ENCODE data around the gene NDUFB3.

Gene NDUFB3

DNA sequence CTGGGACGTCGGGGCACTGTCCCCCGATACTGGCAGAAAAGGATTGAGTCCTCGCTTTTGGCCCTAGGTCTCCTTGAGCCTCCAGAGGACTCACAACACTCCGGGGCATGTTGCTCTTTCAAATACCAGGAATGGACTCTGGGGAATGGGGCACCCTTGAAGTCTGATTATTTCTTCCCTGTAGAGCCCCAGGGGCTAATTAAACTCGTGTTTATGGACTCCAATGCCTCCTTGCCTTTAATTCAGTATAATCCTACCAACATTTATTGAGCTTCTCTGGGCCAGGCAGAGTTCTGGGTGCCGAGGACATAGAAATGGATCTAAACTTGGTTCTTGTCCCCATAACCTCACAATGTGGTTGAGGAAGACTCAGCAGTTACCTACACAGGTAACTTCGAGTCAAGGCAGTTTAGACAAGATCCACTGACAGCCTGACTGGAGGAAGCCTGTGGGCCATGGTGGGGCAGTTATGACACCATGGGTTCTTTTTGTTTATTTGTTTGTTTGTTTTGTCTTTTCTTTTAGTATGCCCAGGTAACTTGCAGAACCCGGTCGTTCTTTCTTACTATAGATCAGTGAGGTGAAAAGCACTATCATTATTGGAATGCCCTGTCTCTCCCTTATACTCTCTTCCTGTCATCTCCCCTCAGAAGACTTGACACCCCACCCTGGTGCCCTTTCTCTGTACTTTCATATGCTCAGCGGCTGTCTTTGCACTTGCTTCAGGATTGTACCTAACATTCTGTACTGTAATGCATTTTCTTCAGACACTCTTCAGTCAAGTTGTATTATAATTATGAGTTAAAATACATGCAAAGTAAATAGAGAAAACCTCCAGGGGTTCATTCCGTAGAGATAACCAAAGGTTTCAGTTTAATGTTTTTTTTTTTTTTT is 47.4 kb downstream of the NDUFB3 start:
- H3K27ac ChIP-seq (replicated peaks) = peak overlapping the region; percentile 98
- no peaks in the 10 kb centered on the region for H3K27me3 ChIP-seq (ENCODE audit: insufficient read depth, poor library complexity, severe bottlenecking)
- peak overlapping the region; percentile 85 for H3K4me3 ChIP-seq (replicated peaks; ENCODE audit: insufficient read depth, low read length)
- DNase-seq (ENCODE audit: low read depth in 1 of 2, low spot score in 1 of 2) = peak; percentile 52 to 62
- TF ChIP-seq CTCF (IDR thresholded peaks at IDR 0.05; ENCODE audit: insufficient read depth, low read length) (no peak), POLR2AphosphoS5 (IDR thresholded peaks at IDR 0.05; ENCODE audit: low read depth) (peak; percentile 11; the same call in 1 of the 2 replicates)

- Histone ChIP-seq H3K4me3 (replicated peaks; ENCODE audit: insufficient read depth, low read length) (no peak overlapping the region), H3K27ac (replicated peaks) (no peak overlapping the region; the same call in 1 of the 2 replicates), H3K27me3 (ENCODE audit: insufficient read depth, poor library complexity, severe bottlenecking) (no peaks in the 10 kb centered on the region)
- DNase-seq (ENCODE audit: low read depth in 1 of 2, low spot score in 1 of 2) = no peak
- TF ChIP-seq, protein P1, sequence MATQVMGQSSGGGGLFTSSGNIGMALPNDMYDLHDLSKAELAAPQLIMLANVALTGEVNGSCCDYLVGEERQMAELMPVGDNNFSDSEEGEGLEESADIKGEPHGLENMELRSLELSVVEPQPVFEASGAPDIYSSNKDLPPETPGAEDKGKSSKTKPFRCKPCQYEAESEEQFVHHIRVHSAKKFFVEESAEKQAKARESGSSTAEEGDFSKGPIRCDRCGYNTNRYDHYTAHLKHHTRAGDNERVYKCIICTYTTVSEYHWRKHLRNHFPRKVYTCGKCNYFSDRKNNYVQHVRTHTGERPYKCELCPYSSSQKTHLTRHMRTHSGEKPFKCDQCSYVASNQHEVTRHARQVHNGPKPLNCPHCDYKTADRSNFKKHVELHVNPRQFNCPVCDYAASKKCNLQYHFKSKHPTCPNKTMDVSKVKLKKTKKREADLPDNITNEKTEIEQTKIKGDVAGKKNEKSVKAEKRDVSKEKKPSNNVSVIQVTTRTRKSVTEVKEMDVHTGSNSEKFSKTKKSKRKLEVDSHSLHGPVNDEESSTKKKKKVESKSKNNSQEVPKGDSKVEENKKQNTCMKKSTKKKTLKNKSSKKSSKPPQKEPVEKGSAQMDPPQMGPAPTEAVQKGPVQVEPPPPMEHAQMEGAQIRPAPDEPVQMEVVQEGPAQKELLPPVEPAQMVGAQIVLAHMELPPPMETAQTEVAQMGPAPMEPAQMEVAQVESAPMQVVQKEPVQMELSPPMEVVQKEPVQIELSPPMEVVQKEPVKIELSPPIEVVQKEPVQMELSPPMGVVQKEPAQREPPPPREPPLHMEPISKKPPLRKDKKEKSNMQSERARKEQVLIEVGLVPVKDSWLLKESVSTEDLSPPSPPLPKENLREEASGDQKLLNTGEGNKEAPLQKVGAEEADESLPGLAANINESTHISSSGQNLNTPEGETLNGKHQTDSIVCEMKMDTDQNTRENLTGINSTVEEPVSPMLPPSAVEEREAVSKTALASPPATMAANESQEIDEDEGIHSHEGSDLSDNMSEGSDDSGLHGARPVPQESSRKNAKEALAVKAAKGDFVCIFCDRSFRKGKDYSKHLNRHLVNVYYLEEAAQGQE (IDR thresholded peaks at IDR 0.05; ENCODE audit: insufficient replicate concordance, low read depth) = no peak
- TF ChIP-seq POLR2AphosphoS5 (IDR thresholded peaks at IDR 0.05; ENCODE audit: low read depth) (no peak), GABPA (IDR thresholded peaks at IDR 0.05; ENCODE audit: low read depth) (no peak), CTCF (IDR thresholded peaks at IDR 0.05; ENCODE audit: insufficient read depth, low read length) (no peak), SPI1 (IDR thresholded peaks at IDR 0.05; ENCODE audit: borderline replicate concordance, low read depth) (no peak)
Measured at GRCh38 chr2:201122276-201122675, 50.5 kb downstream of the NDUFB3 start.

- no peak for DNase-seq (ENCODE audit: low read depth in 1 of 2, low spot score in 1 of 2)
- H3K27ac ChIP-seq (replicated peaks) = peak overlapping the region; percentile 77
- H3K4me3 ChIP-seq (replicated peaks; ENCODE audit: insufficient read depth, low read length) = no peak overlapping the region
- H3K27me3 ChIP-seq (ENCODE audit: insufficient read depth, poor library complexity, severe bottlenecking) = no peaks in the 10 kb centered on the region
- TF ChIP-seq CTCF (IDR thresholded peaks at IDR 0.05; ENCODE audit: insufficient read depth, low read length) (no peak), SPI1 (IDR thresholded peaks at IDR 0.05; ENCODE audit: borderline replicate concordance, low read depth) (no peak), POLR2AphosphoS5 (IDR thresholded peaks at IDR 0.05; ENCODE audit: low read depth) (no peak), GABPA (IDR thresholded peaks at IDR 0.05; ENCODE audit: low read depth) (no peak)
- TF ChIP-seq, protein P1 (IDR thresholded peaks at IDR 0.05; ENCODE audit: insufficient replicate concordance, low read depth) = no peak
Measured at GRCh38 chr2:201126308-201127151, 54.7 kb downstream of the NDUFB3 start.
